HCT116 (cell line): ENCODE measurements around the gene RARB.

Experiments used
- EGR1 ChIP-seq: IDR thresholded peaks from 2 replicates; pipeline ENCODE4 v1.6.1; 2012; ENCODE audit warnings: low read depth
- EZH2 ChIP-seq: fragments of 200-600 bp; sonication (generic); IDR thresholded peaks from 2 replicates; pipeline ENCODE4 v1.6.1; 2017; ENCODE audit warnings: antibody characterized with exemption, mixed run types
- JUND ChIP-seq: IDR thresholded peaks from 2 replicates; pipeline ENCODE4 v1.6.1; 2012
- POLR2A ChIP-seq: IDR thresholded peaks from 2 replicates; pipeline ENCODE4 v1.7.0; 2011; ENCODE audit warnings: borderline replicate concordance; ENCODE audit not compliant: insufficient read depth, insufficient read length; ENCODE audit errors: extremely low read depth
- POLR2AphosphoS5 ChIP-seq: IDR thresholded peaks from 2 replicates; pipeline ENCODE4 v1.6.1; 2011; ENCODE audit warnings: mild to moderate bottlenecking, low read depth, low read length, moderate library complexity
- RAD21 ChIP-seq: IDR thresholded peaks from 2 replicates; pipeline ENCODE4 v1.6.1; 2012; ENCODE audit warnings: low read depth, mild to moderate bottlenecking
- SIN3A ChIP-seq: IDR thresholded peaks from 2 replicates; pipeline ENCODE4 v1.6.1; 2012; ENCODE audit warnings: low read depth
- ZFX ChIP-seq: fragments of 450-650 bp; IDR thresholded peaks from 2 replicates; pipeline ENCODE4 v1.6.1; 2017
- TF ChIP-seq, protein P1 (sequence below), 3 experiments: fragments of 200-600 bp in 1 of 3; sonication (generic) in 1 of 3; IDR thresholded peaks in 2 of 3; conservative IDR thresholded peaks in 1 of 3; 2 replicates each; pipeline ENCODE4 v1.5.1; 2012 to 2017; ENCODE audit warnings: low read depth in 2 of 3, low read length in 2 of 3, antibody characterized with exemption in 1 of 3, borderline replicate concordance in 1 of 3, control low read depth in 1 of 3, mild to moderate bottlenecking in 1 of 3, mixed read lengths in 1 of 3, mixed run types in 1 of 3, moderate library complexity in 1 of 3; ENCODE audit not compliant: insufficient read depth in 1 of 3
- TF ChIP-seq, protein P2 (sequence below): IDR thresholded peaks from 2 replicates; pipeline ENCODE4 v1.6.1; 2012; ENCODE audit warnings: low read depth
- TF ChIP-seq, protein P3 (sequence below): IDR thresholded peaks from 2 replicates; pipeline ENCODE4 v1.6.1; 2012
- TF ChIP-seq, protein P4 (sequence below): IDR thresholded peaks from 2 replicates; pipeline ENCODE4 v1.6.1; 2011; ENCODE audit warnings: mild to moderate bottlenecking, low read length, moderate library complexity; ENCODE audit not compliant: insufficient replicate concordance; ENCODE audit errors: extremely low read depth

DNA sequence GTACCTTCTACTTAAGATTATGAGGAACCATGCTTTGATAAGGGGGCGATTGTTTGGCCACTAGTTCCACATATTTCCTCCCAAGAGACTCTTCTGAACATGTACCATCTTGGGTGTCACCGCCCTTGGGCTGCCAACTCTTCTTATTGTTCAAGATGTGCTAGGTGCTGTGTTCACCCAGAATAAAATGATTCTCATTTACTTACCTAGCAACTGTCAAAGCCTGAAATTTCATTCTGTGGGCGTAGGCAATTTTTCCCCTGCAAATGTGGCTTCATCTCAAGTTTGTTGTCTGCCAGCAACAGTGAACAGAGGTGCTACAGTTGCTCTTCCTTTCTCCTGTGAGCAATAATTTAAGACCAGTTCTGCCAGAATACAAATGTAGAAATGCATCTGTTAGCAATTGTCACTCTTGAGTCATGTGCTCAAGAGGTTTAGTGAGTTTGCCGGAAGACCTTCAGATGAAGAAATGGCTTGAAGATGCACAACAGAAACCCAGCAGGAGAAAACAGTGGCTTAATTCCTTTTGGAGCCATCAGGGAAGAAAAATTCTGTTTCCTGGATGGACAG, 41.3 kb upstream of the RARB start:
- TF ChIP-seq EZH2 (no peak), JUND (no peak), POLR2A (no peak), ZFX (no peak), EGR1 (no peak), SIN3A (no peak), POLR2AphosphoS5 (no peak), RAD21 (no peak)
- TF ChIP-seq, protein P1, sequence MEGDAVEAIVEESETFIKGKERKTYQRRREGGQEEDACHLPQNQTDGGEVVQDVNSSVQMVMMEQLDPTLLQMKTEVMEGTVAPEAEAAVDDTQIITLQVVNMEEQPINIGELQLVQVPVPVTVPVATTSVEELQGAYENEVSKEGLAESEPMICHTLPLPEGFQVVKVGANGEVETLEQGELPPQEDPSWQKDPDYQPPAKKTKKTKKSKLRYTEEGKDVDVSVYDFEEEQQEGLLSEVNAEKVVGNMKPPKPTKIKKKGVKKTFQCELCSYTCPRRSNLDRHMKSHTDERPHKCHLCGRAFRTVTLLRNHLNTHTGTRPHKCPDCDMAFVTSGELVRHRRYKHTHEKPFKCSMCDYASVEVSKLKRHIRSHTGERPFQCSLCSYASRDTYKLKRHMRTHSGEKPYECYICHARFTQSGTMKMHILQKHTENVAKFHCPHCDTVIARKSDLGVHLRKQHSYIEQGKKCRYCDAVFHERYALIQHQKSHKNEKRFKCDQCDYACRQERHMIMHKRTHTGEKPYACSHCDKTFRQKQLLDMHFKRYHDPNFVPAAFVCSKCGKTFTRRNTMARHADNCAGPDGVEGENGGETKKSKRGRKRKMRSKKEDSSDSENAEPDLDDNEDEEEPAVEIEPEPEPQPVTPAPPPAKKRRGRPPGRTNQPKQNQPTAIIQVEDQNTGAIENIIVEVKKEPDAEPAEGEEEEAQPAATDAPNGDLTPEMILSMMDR (IDR thresholded peaks at IDR 0.05 in 2 of 3, conservative IDR thresholded peaks at IDR 0.05 in 1 of 3; ENCODE audit: borderline replicate concordance in 1 of 3, insufficient read depth in 1 of 3, low read depth in 2 of 3, low read length in 2 of 3) = no peak
- TF ChIP-seq, protein P2, sequence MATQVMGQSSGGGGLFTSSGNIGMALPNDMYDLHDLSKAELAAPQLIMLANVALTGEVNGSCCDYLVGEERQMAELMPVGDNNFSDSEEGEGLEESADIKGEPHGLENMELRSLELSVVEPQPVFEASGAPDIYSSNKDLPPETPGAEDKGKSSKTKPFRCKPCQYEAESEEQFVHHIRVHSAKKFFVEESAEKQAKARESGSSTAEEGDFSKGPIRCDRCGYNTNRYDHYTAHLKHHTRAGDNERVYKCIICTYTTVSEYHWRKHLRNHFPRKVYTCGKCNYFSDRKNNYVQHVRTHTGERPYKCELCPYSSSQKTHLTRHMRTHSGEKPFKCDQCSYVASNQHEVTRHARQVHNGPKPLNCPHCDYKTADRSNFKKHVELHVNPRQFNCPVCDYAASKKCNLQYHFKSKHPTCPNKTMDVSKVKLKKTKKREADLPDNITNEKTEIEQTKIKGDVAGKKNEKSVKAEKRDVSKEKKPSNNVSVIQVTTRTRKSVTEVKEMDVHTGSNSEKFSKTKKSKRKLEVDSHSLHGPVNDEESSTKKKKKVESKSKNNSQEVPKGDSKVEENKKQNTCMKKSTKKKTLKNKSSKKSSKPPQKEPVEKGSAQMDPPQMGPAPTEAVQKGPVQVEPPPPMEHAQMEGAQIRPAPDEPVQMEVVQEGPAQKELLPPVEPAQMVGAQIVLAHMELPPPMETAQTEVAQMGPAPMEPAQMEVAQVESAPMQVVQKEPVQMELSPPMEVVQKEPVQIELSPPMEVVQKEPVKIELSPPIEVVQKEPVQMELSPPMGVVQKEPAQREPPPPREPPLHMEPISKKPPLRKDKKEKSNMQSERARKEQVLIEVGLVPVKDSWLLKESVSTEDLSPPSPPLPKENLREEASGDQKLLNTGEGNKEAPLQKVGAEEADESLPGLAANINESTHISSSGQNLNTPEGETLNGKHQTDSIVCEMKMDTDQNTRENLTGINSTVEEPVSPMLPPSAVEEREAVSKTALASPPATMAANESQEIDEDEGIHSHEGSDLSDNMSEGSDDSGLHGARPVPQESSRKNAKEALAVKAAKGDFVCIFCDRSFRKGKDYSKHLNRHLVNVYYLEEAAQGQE = no peak
- TF ChIP-seq, protein P3, sequence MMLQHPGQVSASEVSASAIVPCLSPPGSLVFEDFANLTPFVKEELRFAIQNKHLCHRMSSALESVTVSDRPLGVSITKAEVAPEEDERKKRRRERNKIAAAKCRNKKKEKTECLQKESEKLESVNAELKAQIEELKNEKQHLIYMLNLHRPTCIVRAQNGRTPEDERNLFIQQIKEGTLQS = no peak
- TF ChIP-seq, protein P4, sequence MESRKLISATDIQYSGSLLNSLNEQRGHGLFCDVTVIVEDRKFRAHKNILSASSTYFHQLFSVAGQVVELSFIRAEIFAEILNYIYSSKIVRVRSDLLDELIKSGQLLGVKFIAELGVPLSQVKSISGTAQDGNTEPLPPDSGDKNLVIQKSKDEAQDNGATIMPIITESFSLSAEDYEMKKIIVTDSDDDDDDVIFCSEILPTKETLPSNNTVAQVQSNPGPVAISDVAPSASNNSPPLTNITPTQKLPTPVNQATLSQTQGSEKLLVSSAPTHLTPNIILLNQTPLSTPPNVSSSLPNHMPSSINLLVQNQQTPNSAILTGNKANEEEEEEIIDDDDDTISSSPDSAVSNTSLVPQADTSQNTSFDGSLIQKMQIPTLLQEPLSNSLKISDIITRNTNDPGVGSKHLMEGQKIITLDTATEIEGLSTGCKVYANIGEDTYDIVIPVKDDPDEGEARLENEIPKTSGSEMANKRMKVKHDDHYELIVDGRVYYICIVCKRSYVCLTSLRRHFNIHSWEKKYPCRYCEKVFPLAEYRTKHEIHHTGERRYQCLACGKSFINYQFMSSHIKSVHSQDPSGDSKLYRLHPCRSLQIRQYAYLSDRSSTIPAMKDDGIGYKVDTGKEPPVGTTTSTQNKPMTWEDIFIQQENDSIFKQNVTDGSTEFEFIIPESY = no peak
